ENCODE results near the gene FGF21.
"Not testable (repeated sequence)": the region's sequence is repeated elsewhere in the genome, so short reads cannot be mapped to it uniquely, and the experiment has no call there.

The FGF21 gene

GRCh38 chr19:48751845-48752495 is 3.4 kb upstream of the FGF21 start:
- no peak for DNase-seq (ENCODE audit: low spot score)

- peak; percentile 62 for DNase-seq (ENCODE audit: low spot score)
Observed at GRCh38 chr19:48752496-48753365, 2.6 kb upstream of the FGF21 start, which contains the start of gene FUT1. TSS of gene FUT1 (minus strand) at chr19:48752641. CDS start at chr19:48751281, 1,360 bp downstream.

DNA sequence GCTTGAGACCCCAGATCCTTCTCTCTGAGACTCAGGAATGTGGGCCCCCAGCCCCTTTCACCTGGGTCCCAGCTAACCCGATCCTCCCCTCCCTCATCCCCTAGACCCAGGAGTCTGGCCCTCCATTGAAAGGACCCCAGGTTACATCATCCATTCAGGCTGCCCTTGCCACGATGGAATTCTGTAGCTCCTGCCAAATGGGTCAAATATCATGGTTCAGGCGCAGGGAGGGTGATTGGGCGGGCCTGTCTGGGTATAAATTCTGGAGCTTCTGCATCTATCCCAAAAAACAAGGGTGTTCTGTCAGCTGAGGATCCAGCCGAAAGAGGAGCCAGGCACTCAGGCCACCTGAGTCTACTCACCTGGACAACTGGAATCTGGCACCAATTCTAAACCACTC is 463 bp downstream of the FGF21 start:
- DNase-seq (ENCODE audit: low spot score), result no peak

DNA sequence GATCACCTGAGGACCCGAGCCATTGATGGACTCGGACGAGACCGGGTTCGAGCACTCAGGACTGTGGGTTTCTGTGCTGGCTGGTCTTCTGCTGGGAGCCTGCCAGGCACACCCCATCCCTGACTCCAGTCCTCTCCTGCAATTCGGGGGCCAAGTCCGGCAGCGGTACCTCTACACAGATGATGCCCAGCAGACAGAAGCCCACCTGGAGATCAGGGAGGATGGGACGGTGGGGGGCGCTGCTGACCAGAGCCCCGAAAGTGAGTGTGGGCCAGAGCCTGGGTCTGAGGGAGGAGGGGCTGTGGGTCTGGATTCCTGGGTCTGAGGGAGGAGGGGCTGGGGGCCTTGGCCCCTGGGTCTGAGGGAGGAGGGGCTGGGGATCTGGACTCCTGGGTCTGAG is 888 bp downstream of the FGF21 start:
- no peak for DNase-seq (ENCODE audit: low spot score)

- DNase-seq (ENCODE audit: low spot score), result no peak
Observed at GRCh38 chr19:48756686-48757085, 1.4 kb downstream of the FGF21 start.

DNA sequence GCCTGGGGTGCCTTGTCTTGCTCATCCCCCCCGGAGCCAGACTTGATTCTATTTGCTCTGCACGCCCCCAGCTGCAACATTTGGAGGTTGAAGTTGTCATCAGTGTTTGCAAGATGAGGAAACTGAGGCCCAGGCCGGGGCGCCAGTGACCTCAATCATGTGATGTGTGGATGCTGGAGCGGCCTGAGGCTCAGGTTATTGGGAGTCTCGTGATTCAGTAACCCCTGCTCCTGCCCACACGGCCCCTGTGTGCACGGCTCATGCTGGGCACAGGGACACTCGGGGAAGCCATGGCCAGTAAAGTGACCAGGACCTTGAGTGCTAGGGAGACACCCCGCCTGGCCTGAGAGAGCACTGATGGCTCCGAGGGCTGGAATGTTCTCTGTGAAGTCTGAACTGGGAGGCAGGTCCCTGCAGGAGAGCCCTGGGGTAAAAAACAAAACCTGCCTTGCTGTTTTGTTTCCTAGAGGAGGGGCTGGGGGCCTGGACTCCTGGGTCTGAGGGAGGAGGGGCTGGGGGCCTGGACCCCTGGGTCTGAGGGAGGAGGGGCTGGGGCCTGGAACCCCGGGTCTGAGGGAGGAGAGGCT is 1.9 kb downstream of the FGF21 start:
- DNase-seq (ENCODE audit: low spot score), result no peak

GRCh38 chr19:48757741-48758144 is 2.4 kb downstream of the FGF21 start:
- no peak for DNase-seq (ENCODE audit: low spot score)

- no peak for DNase-seq (ENCODE audit: low spot score)
Observed at GRCh38 chr19:48760504-48761205, 5.3 kb downstream of the FGF21 start.

GRCh38 chr19:48765816-48766215 is 10.5 kb downstream of the FGF21 start:
- DNase-seq (ENCODE audit: low spot score), result peak; percentile 71

DNA sequence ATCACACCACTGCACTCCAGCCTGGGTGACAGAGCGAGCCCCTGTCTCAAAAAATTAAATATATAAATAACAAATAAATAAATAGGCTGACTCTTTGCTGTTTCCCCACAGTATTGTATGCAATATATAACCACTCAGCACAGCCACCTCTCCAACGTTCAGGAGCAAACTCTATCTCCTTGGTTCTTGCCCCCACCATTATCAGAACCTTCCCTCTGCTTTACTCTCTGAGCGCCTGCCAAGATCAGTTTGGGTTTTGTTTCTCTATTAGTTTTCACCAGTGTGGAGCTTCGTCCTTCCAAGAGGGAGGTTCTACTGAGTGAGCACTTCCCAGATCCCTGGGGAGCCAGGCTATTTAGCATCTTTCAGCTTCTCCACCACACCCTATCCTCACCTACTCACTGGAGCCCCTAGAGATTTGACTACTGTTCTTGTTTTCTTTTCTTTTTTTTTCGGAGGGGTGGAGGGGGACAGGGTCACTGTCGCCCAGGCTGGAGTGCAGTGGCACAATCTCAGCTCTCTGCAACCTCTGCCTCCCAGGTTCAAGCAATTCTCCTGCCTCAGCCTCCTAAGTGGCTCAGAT is 12.9 kb downstream of the FGF21 start:
- DNase-seq (ENCODE audit: low spot score), result peak; percentile 55

GRCh38 chr19:48768994-48769713 is 13.8 kb downstream of the FGF21 start:
- DNase-seq (ENCODE audit: low spot score), result no peak

DNA sequence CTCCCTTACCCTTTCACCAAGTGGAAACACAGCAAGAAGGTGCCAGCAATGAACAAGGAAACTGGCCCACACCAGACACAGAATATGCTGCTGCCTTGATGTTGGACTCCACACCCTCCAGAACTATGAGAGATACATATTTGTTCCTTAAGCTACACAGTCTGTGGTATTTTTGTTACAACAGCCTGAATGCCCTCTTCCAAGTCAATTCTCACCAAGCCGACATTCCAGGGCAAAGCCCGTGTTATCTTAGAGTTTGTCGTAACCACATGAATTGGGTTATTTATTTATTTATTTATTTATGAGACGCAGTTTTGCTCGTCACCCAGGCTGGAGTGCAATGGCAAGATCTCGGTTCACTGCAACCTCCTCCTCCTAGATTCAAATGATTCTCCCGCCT is 14.9 kb downstream of the FGF21 start:
- no peak for DNase-seq (ENCODE audit: low spot score)

DNA sequence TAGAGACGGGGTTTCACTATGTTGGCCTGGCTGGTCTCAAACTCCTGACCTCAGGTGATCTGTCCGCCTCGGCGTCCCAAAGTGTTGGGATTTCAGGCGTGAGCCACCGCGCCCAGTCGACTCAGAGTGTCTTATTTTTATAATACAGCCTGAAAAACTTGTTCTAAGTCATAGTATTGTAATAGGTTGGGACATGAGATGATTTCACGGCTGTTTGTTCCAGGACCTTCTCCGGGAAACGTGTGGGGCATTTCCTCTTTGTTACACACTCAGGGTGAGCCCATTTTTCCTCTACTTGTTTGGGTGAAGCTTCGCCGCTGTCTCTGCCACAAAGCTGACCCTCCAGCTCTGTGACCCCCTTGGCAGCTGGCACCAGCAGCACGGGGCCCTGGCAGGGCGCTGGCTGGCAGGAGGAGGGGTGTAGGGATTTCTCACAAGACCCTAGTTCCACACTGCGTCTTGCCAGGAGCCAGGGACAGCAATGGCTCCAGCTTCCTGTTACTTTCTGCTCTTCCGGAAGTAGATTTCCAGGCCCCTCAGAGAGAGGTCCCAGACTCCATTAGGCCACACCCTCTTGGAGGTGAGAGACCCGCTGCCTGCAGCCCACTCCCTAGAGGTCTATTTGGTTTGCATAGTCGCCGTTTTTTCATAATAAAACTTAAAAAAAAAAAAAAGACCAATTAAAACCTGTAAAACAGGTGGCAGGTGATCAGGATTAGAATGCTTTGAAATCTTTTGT is 15.6 kb downstream of the FGF21 start:
- no peak for DNase-seq (ENCODE audit: low spot score)

DNA sequence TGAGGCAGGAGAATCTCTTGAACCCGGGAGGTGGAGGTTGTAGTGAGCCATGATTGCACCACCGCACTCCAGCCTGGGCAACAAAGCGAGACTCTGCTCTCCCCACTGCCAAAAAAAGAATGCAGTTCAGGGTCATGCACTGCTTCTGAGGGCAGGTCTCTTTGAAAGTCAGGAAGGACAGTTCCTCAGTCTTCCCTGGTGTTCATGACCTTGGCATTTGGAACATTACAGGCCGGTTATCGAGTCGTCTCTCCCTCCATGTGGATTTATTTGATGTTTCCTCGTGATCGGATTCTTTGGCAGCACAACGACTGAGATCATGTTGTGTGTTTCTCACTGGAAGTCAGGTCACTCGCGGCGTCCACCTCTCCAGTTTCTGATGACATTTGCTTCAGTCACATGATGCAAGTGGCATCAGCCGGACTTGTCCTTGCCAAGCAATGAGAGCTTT is 17.2 kb downstream of the FGF21 start:
- DNase-seq (ENCODE audit: low spot score), result no peak

DNA sequence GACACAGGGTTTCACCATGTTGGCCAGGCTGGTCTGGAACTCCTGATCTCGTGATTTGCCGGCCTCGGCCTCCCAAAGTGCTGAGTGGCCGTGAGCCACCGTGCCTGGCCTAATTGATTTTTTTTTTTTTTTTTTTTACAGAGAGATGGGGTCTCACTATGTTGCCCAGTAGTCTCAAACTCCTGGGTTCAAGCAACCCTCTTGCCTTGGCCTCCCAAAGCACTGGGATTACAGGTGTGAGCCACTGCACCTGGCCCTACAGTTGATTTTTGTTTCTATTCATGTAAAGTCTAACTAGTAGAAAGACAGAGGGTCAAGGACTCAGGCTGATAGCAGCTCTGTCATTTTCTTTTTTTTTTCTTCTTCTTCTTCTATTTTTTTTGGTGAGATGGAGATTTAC is 21.8 kb downstream of the FGF21 start:
- DNase-seq (ENCODE audit: low spot score), result no peak

- DNase-seq (ENCODE audit: low spot score), result no peak
Observed at GRCh38 chr19:48777720-48778119, 22.4 kb downstream of the FGF21 start.

DNA sequence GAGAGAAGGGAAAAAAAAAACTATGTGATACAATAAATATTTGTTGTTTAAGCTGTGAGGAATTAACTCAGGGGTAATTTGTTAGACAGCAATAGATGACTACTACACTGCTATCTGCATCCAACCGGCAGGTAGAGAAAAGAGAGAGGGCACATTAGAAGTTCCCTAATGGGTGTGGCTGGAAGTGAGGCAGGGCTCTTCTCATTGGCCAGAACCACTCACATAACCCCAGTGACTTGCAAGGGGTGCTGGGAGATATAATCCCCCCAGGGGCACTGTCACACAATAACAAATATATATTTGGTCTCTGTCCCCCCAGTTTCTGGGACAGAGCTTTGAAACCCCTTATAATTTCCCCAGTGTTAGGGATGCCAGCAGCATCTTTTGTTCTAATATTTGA is 24.3 kb downstream of the FGF21 start:
- DNase-seq (ENCODE audit: low spot score), result peak; percentile 13

GRCh38 chr19:48780631-48781391 is 25.5 kb downstream of the FGF21 start:
- DNase-seq (ENCODE audit: low spot score), result peak; percentile 57

DNA sequence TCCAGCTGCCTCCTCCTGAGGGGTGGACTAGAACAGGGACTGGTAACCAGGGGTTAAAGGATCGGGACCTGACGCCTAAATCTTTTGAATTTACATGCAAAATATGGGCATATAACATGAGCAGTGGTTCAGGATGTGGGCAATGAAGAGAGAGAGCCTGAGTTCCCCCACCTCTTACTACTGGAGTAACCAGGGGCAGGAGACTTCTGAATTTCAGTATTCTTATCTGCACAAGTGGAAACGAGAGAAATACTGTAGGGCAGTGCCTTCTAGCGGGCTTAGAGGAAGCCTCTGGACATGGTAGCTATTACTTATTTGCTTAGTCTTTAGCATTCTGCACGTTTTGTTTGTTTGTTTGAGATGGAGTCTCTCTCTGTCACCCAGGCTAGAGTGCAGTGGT is 29.2 kb downstream of the FGF21 start:
- peak; percentile 31 for DNase-seq (ENCODE audit: low spot score)

- DNase-seq (ENCODE audit: low spot score), result not testable (repeated sequence)
Observed at GRCh38 chr19:48786422-48786821, 31.1 kb downstream of the FGF21 start.

Data from hematopoietic multipotent progenitor cell treated with erythropoietin and hydrocortisone succinate and interleukin-3 and kit ligand, for 15 days (in vitro differentiated cells).